Colonic mucosa (tissue), 4 donors: Measurements from ENCODE around the gene SEMA5A. TPM values are rescaled to one million over a fixed set of nuclear protein-coding genes. Genes with fewer than 3 reads are reported as not detected.

Experiments used
- DNase-seq: peaks from one replicate; pipeline ENCODE4 v3.0.0-alpha.2; 2020
- H3K27ac ChIP-seq: fragments of 200-600 bp; one replicate; pipeline ENCODE4 v1.8.0; 2021
- H3K27me3 ChIP-seq: fragments of 200-600 bp; one replicate; pipeline ENCODE4 v1.8.0; 2021
- H3K36me3 ChIP-seq: fragments of 200-600 bp; one replicate; pipeline ENCODE4 v1.8.0; 2021
- H3K4me1 ChIP-seq: fragments of 200-600 bp; one replicate; pipeline ENCODE4 v1.8.0; 2021; ENCODE audit warnings: mild to moderate bottlenecking
- H3K4me3 ChIP-seq: fragments of 200-600 bp; one replicate; pipeline ENCODE4 v1.8.0; 2021
- H3K9ac ChIP-seq, 2 donors: one replicate each; pipeline ENCODE4 v1.7.0; 2013; ENCODE audit warnings: control low read depth in 2 of 2, low read depth in 2 of 2, low read length in 2 of 2
- H3K9me3 ChIP-seq: fragments of 200-600 bp; one replicate; pipeline ENCODE4 v1.8.0; 2021
- CTCF ChIP-seq: fragments of 200-600 bp; IDR thresholded peaks from one replicate; pipeline ENCODE4 v1.8.0; 2022; ENCODE audit warnings: antibody characterized with exemption, mild to moderate bottlenecking
- intact Hi-C: fragments of 100-400 bp; cut with DNase I; formaldehyde crosslinking; loops from one replicate; pipeline ENCODE4 v1.14.1; 2022
- total RNA-seq, 2 donors: library from RNA; stranded (reverse); fragmentation: NEBNext Ultra II Directional in 1 of 2; extraction: Animal tissue kit (Norgen Biotek cat#: 25700) in 1 of 2; gene quantifications; one replicate each; pipeline ENCODE4 v1.2.1, GENCODE V29; 2021
- donor health status: healthy.
- donor health status: DM: no; HTN: no; CAD: no.
- donor health status: DM: no; HTN: no; CAD: no.

SEMA5A gene
- total RNA-seq, 2 donors from 2014 or later = 23.3 to 32.7 TPM

- no peak for TF ChIP-seq CTCF
- Histone ChIP-seq H3K27ac (no peak overlapping the region), H3K27me3 (no peaks in the 10 kb centered on the region), H3K9me3 (no peaks in the 10 kb centered on the region), H3K36me3 (no peaks in the 10 kb centered on the region), H3K4me3 (no peak overlapping the region), H3K9ac (no peak overlapping the region), H3K4me1 (no peaks in the 10 kb centered on the region)
- no peak for DNase-seq
- intact Hi-C loops = no loop called here
Observed at GRCh38 chr5:9157811-9158210, 388.1 kb downstream of the SEMA5A start.

GRCh38 chr5:9157020-9157419, 388.9 kb downstream of the SEMA5A start:
- Histone ChIP-seq H3K4me1 (no peaks in the 10 kb centered on the region), H3K9me3 (no peaks in the 10 kb centered on the region), H3K4me3 (no peak overlapping the region), H3K36me3 (no peaks in the 10 kb centered on the region), H3K9ac (no peak overlapping the region), H3K27me3 (no peaks in the 10 kb centered on the region), H3K27ac (no peak overlapping the region)
- TF ChIP-seq CTCF = no peak
- no peak for DNase-seq
- intact Hi-C loops = no loop called here

GRCh38 chr5:9156282-9156681, 389.6 kb downstream of the SEMA5A start:
- H3K27ac ChIP-seq = no peak overlapping the region
- no peaks in the 10 kb centered on the region for H3K9me3 ChIP-seq
- no peak for DNase-seq
- no peaks in the 10 kb centered on the region for H3K27me3 ChIP-seq
- no peaks in the 10 kb centered on the region for H3K36me3 ChIP-seq
- H3K9ac ChIP-seq = no peak overlapping the region
- H3K4me1 ChIP-seq = no peaks in the 10 kb centered on the region
- intact Hi-C loops = no loop called here
- H3K4me3 ChIP-seq = no peak overlapping the region
- TF ChIP-seq CTCF = no peak

- intact Hi-C loops = no loop called here
Observed at GRCh38 chr5:9151684-9152427, 394.0 kb downstream of the SEMA5A start.

GRCh38 chr5:9149988-9150387, 395.9 kb downstream of the SEMA5A start:
- H3K4me3 ChIP-seq = no peak overlapping the region
- no peaks in the 10 kb centered on the region for H3K27me3 ChIP-seq
- intact Hi-C loops = no loop called here
- no peak for TF ChIP-seq CTCF
- DNase-seq = no peak
- H3K9me3 ChIP-seq = no peaks in the 10 kb centered on the region
- H3K4me1 ChIP-seq = no peaks in the 10 kb centered on the region
- H3K9ac ChIP-seq = no peak overlapping the region
- H3K36me3 ChIP-seq = no peaks in the 10 kb centered on the region
- no peak overlapping the region for H3K27ac ChIP-seq

More at GRCh38 chr5:9151684-9152427, 394.0 kb downstream of the SEMA5A start:
- Histone ChIP-seq H3K4me3 (no peak overlapping the region), H3K36me3 (no peaks in the 10 kb centered on the region), H3K27ac (no peak overlapping the region), H3K9me3 (no peaks in the 10 kb centered on the region), H3K4me1 (no peaks in the 10 kb centered on the region), H3K9ac (no peak overlapping the region), H3K27me3 (no peaks in the 10 kb centered on the region)
- no peak for DNase-seq
- TF ChIP-seq CTCF = no peak
